CD4-positive, alpha-beta T cell treated with Interleukin-1 beta for 1 hour (primary cell): ENCODE measurements around the gene CRLF1.

Experiments used
- DNase-seq, 2 donors: peaks; one replicate each; pipeline ENCODE4 v3.0.0-alpha.2; 2020 to 2022

CRLF1 gene

GRCh38 chr19:18590273-18591272 is 16.0 kb downstream of the CRLF1 start:
- DNase-seq, result peak; percentile 19 to 40

GRCh38 chr19:18589380-18590272 is 17.0 kb downstream of the CRLF1 start:
- DNase-seq, result peak; percentile 71 to 76

GRCh38 chr19:18588611-18589379 is 17.8 kb downstream of the CRLF1 start, which contains the start of gene REX1BD:
Gene REX1BD (plus strand): TSS chr19:18588798. CDS start chr19:18588802, 4 bp downstream.
- peak; percentile 86 to 88 for DNase-seq

- DNase-seq, result no peak
These were observed 18.5 kb downstream of the CRLF1 start for GRCh38 chr19:18587962-18588610.

GRCh38 chr19:18587561-18587960 is 19.0 kb downstream of the CRLF1 start:
- DNase-seq, result no peak

GRCh38 chr19:18586306-18586705 is 20.3 kb downstream of the CRLF1 start:
- DNase-seq, result no peak

GRCh38 chr19:18580311-18580710 is 26.3 kb downstream of the CRLF1 start:
- DNase-seq, result no peak

- no peak for DNase-seq
These were observed 29.2 kb downstream of the CRLF1 start for GRCh38 chr19:18577365-18577914.

- no peak for DNase-seq
These were observed 30.2 kb downstream of the CRLF1 start for GRCh38 chr19:18576383-18576782.

GRCh38 chr19:18574691-18575291 is 31.8 kb downstream of the CRLF1 start:
- DNase-seq, result no peak

GRCh38 chr19:18571564-18572344 is 34.8 kb downstream of the CRLF1 start, which contains the start of gene UBA52:
Gene UBA52 (plus strand): TSS chr19:18571857. CDS start chr19:18573301, 1,444 bp downstream.
- DNase-seq, result peak; percentile 98 to 99

- DNase-seq, result no peak
These were observed 38.2 kb downstream of the CRLF1 start for GRCh38 chr19:18568367-18568766.

- no peak for DNase-seq
These were observed 39.6 kb downstream of the CRLF1 start for GRCh38 chr19:18566953-18567352.

GRCh38 chr19:18562086-18562485 is 44.5 kb downstream of the CRLF1 start:
- DNase-seq, result no peak

GRCh38 chr19:18559685-18560084 is 46.9 kb downstream of the CRLF1 start:
- no peak for DNase-seq

- DNase-seq, result no peak
These were observed 48.0 kb downstream of the CRLF1 start for GRCh38 chr19:18558604-18559003.

GRCh38 chr19:18558202-18558555 is 48.4 kb downstream of the CRLF1 start:
- DNase-seq, result peak in 1 of 2 donors; percentile 25

- DNase-seq, result peak; percentile 99
These were observed 49.0 kb downstream of the CRLF1 start, which contains the start of gene KXD1 for GRCh38 chr19:18557411-18558201. Gene KXD1 (plus strand): TSS chr19:18557870. CDS start chr19:18562057, 4,187 bp downstream.

GRCh38 chr19:18551631-18552030 is 55.0 kb downstream of the CRLF1 start:
- no peak for DNase-seq
